CD4-positive, alpha-beta T cell treated with Interleukin-12 subunit alpha and Interleukin-12 subunit beta, for 1 hour (primary cell): ENCODE data around the gene SAYSD1.

Source experiments
- DNase-seq: peaks from one replicate; pipeline ENCODE4 v3.0.0-alpha.2; 2020

The SAYSD1 gene

DNA sequence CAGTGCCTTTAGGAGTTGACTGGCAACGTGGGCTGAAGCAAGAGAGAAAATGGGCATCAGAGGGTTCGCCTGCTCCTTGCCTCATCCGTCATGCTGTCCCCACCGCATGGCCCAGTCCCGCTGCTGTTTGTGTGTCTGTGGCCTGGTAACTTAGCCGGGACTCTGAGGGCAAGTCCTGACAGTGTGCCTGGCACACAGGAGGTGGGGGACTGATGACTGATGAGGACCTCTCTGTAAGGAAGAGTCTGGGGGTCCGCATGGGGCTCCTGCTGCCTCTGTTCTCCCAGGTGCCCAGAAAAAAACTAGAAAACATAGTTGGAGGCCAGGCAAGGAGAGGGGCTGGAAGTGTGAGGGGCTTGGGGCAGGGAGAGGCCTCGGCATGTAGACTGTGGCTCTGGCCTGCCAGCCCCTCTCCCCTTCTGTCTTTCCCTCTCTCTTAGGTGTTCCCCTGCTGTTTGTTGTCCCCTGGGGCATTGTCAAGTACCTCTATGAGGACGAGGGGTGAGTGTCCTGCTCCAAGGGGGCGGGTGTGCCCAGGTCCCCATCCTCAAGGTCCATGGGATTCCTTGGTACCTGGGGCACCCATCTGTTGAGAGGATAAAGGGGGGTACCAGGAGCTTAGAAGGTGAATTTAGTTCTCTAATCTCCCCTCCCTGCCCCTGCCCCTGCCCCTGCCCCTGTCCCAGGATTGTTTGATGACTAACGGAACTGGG lies 36.9 kb downstream of the SAYSD1 start:
- no peak for DNase-seq

DNA sequence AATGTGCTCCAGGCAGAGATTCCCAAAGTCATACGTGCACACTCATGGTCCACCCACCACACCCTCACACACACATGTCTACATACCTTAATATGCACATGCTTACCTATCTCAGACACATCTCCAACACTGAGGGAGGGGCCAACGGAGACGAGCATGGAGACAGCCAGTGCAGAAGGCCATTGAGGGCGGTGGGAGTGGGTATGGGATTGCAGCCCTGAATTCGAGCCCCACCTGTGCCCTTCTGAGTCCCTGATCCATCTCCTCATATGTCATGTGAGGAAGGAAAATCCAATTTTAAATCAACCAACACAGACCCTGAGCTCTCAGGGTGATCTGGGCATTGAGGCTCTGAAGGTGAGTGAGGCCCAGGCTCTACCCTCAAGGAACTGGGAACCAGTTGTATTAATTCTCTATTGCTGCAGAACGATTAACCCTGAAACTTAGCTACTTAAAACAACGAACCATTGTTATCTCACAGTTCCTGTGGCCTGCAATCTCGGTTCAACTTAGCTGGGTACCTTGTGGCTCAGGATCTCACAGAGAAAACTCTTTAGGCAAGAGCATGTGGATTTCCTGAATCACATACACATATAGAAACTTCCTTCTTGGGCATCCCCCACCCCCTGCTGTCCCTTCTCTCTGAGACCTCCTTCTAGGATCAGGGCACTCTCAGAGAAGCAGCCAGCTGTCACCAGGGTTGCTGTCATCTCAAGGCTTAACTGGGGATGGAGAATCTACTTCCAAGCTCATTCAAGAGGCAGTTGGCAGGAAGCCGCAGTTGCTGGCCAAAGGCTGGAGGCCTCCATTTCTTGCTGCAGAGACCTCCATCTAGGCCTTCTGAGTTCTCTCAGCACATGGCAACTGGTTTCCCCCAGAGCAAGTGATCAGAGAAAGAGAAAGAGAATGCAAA lies 38.1 kb downstream of the SAYSD1 start:
- DNase-seq, result no peak

DNA sequence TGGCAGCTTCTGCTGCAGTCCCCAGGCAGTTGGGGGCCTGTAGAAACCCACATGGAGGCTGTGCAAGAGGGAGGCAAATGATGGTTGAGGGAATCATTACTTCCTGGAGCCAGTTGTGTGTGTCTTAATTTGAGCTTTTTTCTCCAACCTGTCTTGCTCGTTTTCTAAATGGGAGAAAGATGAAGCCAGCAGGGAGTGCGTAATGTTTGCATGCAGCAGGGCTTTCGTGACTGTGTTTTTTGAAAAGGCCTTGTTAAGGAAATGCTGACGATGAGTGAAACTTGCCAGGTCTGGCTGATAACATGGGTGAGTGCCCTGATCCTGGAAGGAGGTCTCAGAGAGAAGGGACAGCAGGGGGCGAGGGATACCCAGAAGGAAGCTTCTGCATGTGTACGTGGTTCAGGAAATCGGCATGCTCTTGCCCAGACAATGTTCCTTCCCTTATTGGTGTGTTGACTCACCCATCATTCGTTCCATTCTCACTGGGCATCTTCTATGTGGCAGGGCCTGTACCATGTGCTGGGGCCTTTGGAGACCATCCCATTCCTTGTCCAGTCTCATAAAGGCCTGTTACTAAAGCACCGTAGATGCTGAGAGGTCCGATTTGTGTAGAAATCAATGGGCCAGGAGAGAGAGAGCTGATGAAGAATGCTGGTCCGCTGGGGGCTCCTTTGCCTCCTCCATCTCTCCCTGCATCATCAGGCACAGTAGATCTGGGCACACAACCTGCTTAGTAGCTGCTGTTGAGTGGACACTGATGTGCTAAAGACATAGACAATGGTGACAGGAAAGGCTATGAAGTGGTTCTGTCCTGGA lies 39.0 kb downstream of the SAYSD1 start:
- DNase-seq, result no peak

DNA sequence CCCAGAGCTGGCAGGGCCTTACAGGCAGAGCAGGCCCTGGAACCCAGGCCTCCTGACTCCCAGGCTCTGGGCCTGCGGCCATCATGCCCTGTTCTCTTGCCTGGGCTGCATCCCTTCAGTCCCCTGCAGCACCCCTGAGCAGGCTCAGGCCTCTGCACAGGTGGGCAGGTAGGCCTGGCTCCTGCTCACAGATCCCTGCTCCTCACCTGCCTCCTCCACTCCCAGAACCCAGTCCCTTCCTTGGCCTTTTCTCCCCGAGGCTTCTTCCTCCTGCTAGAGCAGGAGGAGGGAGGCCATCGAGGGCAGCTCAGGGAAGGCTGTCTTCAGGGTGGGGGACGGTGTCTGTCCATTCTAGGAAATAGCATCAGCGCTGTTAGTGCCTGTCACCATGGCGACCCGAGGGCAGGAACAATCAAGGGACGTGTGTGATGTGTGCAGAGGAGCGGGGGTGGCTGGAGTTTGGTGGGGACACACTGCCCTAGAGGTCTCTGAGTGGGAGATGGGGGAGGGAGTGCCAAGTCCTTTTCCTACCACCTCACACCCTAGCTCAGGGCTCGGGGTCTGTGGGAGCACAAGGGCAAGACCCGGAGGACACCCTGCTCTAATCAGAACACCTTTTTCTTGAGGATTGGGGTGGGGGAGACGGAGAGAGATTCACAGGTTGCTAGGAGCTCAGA lies 39.8 kb downstream of the SAYSD1 start:
- DNase-seq, result no peak

DNA sequence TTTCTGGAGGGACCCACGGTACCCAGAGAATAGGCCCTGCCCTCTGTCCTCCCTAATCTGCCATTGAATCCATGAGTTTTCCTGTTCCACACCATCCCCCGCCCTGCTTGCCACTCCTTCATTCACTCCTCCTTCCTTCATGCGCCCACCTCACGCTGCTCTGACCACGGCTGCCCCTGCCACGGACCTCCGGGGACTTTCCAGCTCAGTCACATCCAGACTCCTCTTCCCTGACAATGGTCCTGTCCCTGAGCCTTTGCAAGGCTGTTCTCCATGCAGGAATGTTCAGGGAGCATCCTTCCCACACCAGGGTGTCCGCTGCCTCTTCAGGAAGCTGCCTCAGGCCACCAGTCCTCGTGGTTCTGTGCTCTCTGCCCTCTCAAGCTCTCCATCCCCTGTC lies 40.5 kb downstream of the SAYSD1 start:
- no peak for DNase-seq

DNA sequence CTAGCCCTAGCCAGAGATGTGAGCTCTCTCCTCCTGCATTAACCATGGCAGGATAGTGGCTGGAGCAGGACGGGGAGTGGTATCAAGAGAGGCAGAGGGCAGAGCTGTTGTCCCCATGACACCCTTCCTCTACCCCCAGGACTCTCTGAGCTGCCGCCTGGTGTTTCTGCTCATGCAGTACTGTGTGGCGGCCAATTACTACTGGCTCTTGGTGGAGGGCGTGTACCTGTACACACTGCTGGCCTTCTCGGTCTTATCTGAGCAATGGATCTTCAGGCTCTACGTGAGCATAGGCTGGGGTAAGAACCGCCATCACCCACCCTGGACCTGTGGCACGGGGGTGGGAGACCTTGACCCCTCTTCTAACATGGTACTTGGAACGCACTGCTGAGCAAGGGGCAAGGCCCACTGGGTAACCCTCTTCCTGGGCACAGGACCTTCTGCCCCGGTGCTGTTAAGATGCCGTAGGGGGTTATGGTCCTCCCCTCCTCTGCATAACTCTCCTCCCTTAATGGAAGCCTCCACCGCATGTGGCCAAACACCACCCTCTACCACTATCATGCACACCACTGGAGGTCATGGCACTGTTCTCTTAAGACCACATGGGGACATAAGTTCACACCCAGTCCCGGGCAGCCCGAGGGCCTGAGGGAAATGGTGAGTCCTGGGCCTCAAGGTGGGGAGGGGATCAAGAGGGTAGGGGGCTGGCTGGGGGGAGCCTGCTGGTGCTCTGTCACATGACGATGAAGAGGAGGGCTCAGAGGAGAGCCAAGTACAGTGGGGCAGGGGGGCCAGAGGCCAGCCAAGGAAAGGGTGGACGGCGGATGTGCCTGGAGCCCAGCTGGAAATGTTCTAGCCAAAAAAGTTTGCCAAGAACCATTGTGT lies 41.3 kb downstream of the SAYSD1 start:
- no peak for DNase-seq

DNA sequence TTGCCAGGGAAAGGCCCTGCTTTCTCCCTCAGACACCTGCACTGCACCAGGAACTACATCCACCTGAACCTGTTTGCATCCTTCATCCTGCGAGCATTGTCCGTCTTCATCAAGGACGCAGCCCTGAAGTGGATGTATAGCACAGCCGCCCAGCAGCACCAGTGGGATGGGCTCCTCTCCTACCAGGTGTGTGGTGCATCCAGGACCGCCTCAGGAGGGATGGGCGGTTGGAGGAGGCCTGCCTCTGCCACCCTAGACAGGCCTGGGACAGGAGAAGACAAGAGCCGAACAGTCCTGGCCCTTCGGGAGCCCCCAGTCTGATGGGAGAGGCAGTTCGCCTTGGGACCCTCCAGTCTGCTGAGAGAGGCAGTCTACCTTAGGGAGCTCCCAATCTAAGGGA lies 42.2 kb downstream of the SAYSD1 start:
- DNase-seq, result no peak

DNA sequence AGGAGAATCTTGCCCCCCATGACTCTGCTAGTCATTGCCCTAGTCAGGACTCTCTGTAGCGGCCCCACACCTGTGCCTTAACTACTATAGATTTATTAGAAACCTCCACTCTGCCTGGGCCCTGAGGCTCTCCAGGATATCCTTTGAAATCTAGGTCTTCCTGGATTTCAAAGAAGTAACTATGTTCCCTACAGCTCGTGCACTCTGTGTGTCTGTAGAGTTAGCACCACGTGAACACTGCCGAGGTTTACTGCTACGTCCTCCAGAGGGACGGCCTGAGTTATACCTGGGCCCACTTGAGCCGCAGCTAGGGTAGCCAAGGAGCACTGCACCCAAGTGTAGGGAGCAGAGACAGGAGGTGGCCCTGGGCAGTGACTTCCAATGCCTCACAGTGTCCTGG lies 46.6 kb downstream of the SAYSD1 start:
- DNase-seq, result no peak

DNA sequence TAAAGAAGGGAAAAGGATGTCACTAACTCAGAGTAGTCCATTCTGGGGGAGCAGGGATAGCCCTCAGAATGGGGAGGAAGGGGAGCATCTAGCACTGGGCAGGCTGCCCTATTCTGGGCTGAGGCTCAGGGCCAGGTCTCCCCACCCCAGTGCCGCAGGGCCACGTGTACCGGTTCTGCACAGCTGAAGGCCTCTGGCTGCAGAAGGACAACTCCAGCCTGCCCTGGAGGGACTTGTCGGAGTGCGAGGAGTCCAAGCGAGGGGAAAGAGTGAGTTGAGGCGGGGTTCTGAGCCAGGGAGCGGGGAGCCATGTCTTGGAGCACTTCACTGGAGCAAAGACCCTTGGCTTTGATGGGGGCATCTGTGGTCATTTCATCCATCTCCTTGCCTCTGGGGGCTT lies 49.4 kb downstream of the SAYSD1 start:
- no peak for DNase-seq

DNA sequence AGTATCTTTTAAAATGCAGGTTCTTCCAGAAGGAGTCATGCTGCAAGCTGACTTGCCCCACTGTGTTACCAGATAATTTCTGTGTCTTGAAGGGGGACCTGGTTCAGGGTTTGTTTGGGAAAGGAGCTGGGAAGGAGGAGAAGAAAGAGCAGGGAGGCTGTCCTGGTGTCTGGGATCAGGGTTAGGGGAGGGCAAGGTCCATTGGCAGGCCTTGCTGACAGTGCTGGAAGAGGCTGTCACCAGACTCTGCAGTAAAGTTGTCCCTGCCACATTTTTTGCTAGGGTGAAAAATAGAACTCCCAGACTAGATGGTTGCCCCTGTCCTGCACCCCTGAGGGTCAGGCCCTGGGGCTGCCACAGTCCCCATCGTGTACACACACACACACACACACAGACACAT lies 51.5 kb downstream of the SAYSD1 start:
- DNase-seq, result no peak

DNA sequence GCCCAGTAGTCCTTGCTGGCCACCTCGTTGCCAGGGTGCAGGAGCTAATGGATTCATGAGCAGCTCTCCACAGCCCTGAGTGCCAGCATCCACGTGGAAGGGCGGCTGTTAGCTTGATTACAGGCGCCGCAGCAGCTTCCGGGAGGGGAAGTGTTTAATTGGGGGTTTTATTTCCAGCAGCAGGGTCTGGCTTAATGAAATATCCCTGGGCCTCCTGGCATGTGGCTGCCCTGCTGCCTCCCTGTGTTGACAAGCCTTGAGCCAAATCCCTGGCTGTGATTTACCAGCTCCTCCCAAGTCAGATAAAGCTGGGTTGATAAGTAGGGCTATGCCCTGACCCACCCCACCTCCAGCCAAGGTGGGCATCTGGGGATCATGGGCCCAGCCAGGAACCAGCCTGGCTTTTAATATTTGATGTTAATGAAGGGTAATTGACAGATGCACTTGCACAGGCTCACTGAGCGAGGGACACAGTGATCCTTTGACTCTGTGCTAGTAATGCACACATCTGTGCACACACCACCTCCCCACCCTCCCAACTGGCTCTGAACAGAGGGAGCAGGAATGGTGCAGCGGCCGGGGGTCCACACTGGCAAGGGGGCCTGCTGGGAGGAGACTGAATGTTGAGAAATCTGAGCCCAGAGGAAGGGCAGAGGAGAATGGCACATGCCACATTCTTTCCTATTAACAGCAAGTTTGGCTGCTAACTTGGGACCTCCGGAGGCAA lies 52.8 kb downstream of the SAYSD1 start:
- no peak for DNase-seq

DNA sequence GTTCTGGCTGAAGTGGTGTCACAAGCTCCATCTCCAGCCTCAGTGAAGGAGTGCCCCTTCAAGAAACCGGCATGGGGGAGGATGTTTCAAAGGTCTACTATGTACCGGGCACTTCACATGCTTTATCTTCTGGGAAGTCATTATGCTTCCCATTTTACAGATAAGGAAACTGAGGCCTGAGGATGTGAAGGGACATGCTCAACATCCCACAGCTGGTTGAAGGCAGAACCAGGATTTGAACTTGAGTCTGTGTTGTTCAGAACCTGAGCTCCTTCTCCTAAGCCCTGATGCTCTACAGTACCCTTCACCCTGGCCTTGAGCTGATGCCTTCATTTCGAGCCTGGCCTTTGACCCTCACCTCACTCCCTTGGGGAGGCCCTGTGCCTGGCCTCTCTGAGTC lies 53.4 kb downstream of the SAYSD1 start:
- no peak for DNase-seq

DNA sequence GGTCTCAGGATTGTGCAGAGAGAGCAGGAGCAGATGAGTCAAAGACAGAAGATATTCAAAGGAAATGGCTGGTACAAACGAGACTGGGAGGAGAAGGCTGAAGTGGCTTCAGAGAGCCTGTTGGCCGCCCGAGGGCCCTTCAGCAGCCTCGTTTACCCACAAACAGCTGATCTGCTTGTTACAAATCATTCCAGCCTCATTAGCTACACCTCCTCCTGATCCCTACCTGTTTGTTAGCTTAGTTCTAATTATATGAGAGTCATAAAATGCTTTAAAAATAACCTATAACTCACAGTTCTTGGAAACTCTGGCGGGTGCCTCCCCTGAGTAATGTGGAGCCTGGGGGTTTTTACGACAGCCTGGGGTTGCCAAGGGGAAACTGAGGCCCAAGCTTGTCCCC lies 53.8 kb downstream of the SAYSD1 start:
- DNase-seq, result no peak

DNA sequence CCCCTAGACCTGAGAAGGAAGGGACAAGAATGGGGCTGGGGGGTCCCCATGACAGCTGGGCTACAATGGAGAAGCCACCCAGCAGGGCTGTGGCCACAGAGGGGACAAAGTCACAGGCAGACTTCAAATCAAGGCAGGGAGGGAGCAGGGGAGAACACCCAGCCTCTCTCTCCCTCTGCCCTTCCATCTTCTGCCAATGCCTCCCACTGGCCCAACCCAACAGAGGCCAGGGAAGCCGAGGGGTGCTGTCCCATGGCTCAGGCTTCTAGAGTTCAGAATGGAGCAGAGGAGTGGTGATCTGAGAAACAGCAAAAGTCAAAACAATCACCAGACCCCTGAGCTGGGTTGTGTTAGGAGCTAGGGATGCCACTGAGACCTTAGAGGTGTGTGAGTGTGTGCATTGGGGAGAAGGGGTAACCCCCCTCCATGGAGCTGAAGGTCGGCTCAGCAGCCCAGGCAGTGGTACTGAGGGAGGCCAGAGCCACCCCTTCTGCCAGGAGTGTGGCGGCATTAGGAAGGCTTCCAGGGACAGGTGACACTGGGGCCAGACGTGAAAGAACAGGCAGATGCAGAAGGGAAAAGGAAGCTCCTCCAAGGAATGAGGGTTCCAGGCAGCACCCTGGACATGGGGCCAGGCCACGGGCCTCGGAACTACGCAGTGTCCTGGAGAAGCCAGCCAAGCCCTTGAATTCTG lies 54.4 kb downstream of the SAYSD1 start:
- no peak for DNase-seq

DNA sequence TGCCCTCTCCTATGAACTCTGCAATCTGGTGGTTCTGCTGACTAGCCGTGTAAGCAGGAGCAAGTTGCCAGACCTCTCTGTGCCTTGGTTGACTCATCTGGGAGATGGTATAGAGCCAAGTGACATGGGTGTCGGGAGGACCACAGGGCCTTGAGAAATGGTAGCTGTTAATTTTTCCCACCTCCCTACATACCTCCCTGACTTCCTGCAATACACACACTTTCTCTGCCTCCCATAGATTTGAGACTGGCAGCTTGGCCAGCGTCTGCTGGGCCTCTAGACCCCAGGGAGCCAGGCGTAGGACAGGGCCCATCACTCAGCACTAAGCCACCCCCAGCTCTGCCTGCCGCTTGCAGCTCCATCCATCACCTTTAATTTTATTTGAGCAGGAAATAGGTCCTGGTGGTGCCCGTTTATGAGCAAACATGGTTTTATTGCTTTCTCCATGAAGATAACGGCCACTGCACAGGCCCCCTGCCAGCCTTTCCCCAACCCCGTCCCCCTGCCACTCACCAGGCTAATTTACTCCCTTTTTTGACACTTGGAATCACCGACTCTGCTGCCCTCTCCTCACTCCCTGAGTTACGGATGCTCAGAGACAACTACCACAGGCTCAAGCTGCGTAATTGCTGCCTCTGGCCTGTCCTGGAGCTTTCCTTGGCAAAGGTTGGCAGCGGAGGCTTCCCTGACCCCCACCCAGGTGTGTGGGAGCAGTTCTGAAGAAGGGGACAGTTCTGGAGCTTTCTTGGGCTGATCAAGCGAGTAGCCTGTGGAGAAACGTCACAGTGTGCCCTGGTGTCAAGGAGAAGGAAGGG lies 55.3 kb downstream of the SAYSD1 start:
- no peak for DNase-seq

DNA sequence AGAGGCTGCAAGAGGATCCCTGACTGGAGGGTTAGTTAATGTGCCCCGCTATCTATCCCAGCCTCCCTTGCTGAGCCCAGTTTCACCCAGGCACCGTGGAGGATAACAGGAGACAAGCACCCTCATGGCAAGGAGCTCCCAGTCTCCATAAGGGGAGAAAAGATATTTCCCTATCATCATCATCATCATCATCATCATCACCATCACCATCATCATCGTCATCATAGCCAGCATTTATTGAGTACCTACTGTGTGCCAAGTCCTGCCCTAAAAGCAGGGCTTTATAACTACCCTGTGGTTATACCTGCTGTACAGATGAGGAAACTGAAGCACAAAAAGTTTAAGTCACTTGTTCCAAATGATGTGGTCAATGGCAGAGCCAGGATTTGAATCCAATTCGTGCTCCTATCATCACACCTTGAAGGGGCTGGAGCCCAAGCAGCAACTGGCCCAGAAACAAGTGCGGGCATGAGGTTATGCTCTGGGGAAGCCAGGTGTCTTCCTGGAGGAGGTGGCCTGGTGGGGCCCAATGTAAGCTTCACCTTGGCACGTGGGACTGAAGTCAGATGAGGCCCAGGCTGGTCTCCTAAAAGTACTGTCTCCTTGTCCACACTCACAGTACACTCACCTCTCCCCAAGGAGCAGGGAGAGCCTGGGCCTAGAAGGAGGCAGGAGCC lies 56.4 kb downstream of the SAYSD1 start:
- DNase-seq, result no peak

DNA sequence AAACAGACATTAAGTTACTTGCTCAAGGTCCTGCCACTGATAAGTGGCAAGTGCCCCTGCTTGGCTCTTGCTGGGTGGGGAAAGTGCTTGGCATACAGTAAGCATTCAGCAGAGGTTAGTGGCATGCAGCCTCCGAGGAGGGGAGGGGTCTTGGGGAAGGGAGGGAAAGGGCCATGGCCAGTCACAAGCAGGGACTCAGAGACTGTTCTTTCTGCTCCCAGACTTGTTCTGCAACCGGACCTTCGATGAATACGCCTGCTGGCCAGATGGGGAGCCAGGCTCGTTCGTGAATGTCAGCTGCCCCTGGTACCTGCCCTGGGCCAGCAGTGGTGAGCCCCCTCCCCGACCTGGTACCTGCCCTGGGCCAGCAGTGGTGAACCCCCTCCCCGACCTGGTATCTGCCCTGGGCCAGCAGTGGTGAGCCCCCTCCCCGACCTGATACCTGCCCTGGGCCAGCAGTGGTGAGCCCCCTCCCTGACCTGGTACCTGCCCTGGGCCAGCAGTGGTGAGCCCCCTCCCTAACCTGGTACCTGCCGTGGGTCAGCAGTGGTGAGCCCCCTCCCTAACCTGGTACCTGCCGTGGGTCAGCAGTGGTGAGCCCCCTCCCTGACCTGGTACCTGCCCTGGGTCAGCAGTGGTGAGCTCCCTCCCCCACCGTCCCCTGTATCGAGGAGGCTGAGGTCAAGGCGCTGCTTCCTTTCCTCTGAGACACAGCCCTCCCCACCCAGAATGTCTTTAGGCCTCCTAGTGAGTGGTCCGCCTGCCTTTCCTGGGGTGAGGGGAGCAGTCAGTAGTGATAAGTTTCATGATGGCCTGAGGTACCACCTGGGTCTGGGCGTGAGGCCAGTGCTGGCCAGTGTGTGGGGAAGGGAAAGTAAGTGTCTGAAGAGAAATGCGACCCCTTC lies 57.5 kb downstream of the SAYSD1 start:
- no peak for DNase-seq

DNA sequence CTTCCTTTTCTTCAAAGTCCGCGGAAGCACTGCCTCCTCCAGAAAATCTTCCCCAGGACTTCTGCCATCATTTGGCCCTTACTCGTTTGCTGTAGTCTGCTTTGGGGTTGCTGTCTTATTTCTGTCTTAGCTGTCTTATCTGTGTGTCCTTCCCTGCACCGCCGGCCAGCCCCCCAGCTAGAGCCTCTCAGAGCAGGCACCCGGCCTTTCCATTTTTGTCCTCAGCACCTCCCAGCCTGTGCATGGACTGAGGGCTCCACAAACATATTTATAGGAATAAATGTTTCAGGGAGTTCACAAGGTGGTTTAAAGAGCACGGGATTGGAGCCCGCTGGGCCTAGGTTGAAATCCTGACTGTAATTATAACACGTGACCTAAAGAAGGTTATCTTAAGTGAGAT lies 58.3 kb downstream of the SAYSD1 start:
- no peak for DNase-seq
